ENCODE results near the gene BAIAP2L1.
"Not testable (repeated sequence)": the region's sequence is repeated elsewhere in the genome, so short reads cannot be mapped to it uniquely, and the experiment has no call there.

- not testable (repeated sequence) for TF ChIP-seq CTCF (IDR thresholded peaks at IDR 0.05; ENCODE audit: low read length); EZH2 (optimal IDR thresholded peaks at IDR 0.05; ENCODE audit: low read depth, low read length)
These were observed 18.4 kb upstream of the BAIAP2L1 start for GRCh38 chr7:98419316-98419691.
